Duodenal mucosa (tissue), 2 donors: ENCODE data around the gene GALNT12.

Source experiments
- H3K27ac ChIP-seq: one replicate; pipeline ENCODE4 v1.7.0; 2013; ENCODE audit warnings: low read depth, low read length
- H3K27me3 ChIP-seq, 2 donors: one replicate each; pipeline ENCODE4 v1.7.0; 2013; ENCODE audit warnings: low read length in 2 of 2, control low read depth in 1 of 2; ENCODE audit not compliant: insufficient read depth in 2 of 2, control insufficient read depth in 1 of 2
- H3K36me3 ChIP-seq, 2 donors: one replicate each; pipeline ENCODE4 v1.7.0; 2013; ENCODE audit warnings: low read length in 2 of 2, control low read depth in 1 of 2; ENCODE audit not compliant: insufficient read depth in 2 of 2, control insufficient read depth in 1 of 2
- H3K4me1 ChIP-seq, 2 donors: one replicate each; pipeline ENCODE4 v1.7.0; 2013; ENCODE audit warnings: low read length in 2 of 2, control low read depth in 1 of 2; ENCODE audit not compliant: insufficient read depth in 2 of 2, control insufficient read depth in 1 of 2
- H3K4me3 ChIP-seq, 2 donors: one replicate each; pipeline ENCODE4 v1.7.0; 2013; ENCODE audit warnings: low read length in 2 of 2, low read depth in 1 of 2
- H3K9ac ChIP-seq, 2 donors: one replicate each; pipeline ENCODE4 v1.7.0; 2013; ENCODE audit warnings: low read length in 2 of 2, low read depth in 1 of 2
- H3K9me3 ChIP-seq, 2 donors: one replicate each; pipeline ENCODE4 v1.7.0; 2013; ENCODE audit warnings: low read length in 2 of 2, control low read depth in 1 of 2; ENCODE audit not compliant: control insufficient read depth in 1 of 2

GALNT12 gene

DNA sequence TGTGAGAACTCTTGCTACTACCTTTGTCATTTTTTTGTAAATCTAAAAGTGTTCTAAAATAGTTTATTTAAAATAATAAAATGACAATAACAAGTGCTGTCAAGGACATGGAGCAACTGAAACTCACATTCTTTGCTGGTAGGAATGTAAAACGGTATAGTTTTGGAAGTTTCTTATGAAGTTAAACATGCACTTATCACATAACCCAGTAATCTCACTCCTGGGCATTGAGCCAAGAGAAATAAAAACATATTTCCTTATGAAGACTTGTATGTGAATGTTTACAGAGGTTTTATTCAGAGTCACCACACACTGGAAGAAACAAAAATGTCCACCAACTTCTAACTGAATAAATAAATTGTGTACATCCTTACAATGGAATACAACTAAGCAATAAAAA is 90.3 kb downstream of the GALNT12 start:
- Histone ChIP-seq H3K9me3 (no peaks in the 10 kb centered on the region), H3K36me3 (no peaks in the 10 kb centered on the region), H3K4me1 (no peaks in the 10 kb centered on the region)

GRCh38 chr9:98899408-98900056 is 92.1 kb downstream of the GALNT12 start:
- no peak overlapping the region for H3K27ac ChIP-seq
- H3K9me3 ChIP-seq: no peaks in the 10 kb centered on the region
- no peaks in the 10 kb centered on the region for H3K27me3 ChIP-seq
- no peaks in the 10 kb centered on the region for H3K4me1 ChIP-seq
- H3K4me3 ChIP-seq: no peak overlapping the region
- H3K9ac ChIP-seq: no peak overlapping the region
- no peaks in the 10 kb centered on the region for H3K36me3 ChIP-seq

More for the DNA sequence above, 90.3 kb downstream of the GALNT12 start:
- Histone ChIP-seq H3K4me3 (no peak overlapping the region), H3K9ac (no peak overlapping the region), H3K27ac (no peak overlapping the region), H3K27me3 (no peaks in the 10 kb centered on the region)
